Spleen (tissue), 11 donors: Measurements from ENCODE around the gene KCNQ1. TPM values are rescaled to one million over a fixed set of nuclear protein-coding genes. Genes with fewer than 3 reads are reported as not detected.

Experiments
- DNase-seq: peaks from one replicate; pipeline ENCODE4 v3.0.0-alpha.2; 2020
- H3K27ac ChIP-seq, 8 donors: fragments of 200-600 bp; sonication (generic) in 7 of 8; 1 replicate in 4 of 8; 2 replicates in 4 of 8; pipeline versions ENCODE4 v1.5.0 to v1.8.0; 2016 to 2021; ENCODE audit warnings: inconsistent platforms in 4 of 8, mild to moderate bottlenecking in 4 of 8, moderate library complexity in 1 of 8
- H3K27me3 ChIP-seq, 7 donors: fragments of 200-600 bp; sonication (generic) in 6 of 7; replicated peaks in 1 of 7; 1 replicate in 4 of 7; 2 replicates in 3 of 7; pipeline versions ENCODE4 v1.5.0 to v1.8.0; 2016 to 2021; ENCODE audit warnings: inconsistent platforms in 3 of 7, mild to moderate bottlenecking in 1 of 7
- H3K36me3 ChIP-seq, 6 donors: fragments of 200-600 bp; sonication (generic) in 5 of 6; 1 replicate in 4 of 6; 2 replicates in 2 of 6; pipeline versions ENCODE4 v1.5.0 to v1.8.0; 2016 to 2021; ENCODE audit warnings: inconsistent platforms in 2 of 6
- H3K4me1 ChIP-seq, 6 donors: fragments of 200-600 bp; sonication (generic) in 5 of 6; 1 replicate in 3 of 6; 2 replicates in 3 of 6; pipeline versions ENCODE4 v1.5.0 to v1.8.0; 2016 to 2021; ENCODE audit warnings: inconsistent platforms in 3 of 6
- H3K4me3 ChIP-seq, 8 donors: fragments of 200-600 bp; sonication (generic) in 7 of 8; 1 replicate in 4 of 8; 2 replicates in 4 of 8; pipeline versions ENCODE4 v1.5.0 to v1.8.0; 2016 to 2021; ENCODE audit warnings: inconsistent platforms in 4 of 8, mild to moderate bottlenecking in 4 of 8, moderate library complexity in 2 of 8
- H3K9me3 ChIP-seq, 8 donors: fragments of 200-600 bp; sonication (generic) in 7 of 8; 1 replicate in 4 of 8; 2 replicates in 4 of 8; pipeline versions ENCODE4 v1.5.0 to v1.8.0; 2016 to 2021; ENCODE audit warnings: inconsistent platforms in 4 of 8
- CTCF ChIP-seq, 11 experiments: fragments of 200-600 bp in 7 of 11; fragments of 450-650 bp in 4 of 11; sonication (generic) in 4 of 11; IDR thresholded peaks in 8 of 11; conservative IDR thresholded peaks in 3 of 11; 1 replicate in 7 of 11; 2 replicates in 4 of 11; pipeline versions ENCODE4 v1.4.0 to v1.8.0; 2016 to 2021; ENCODE audit warnings: antibody characterized with exemption in 11 of 11, inconsistent platforms in 4 of 11, mild to moderate bottlenecking in 1 of 11
- POLR2A ChIP-seq, 3 donors: fragments of 450-650 bp; IDR thresholded peaks; one replicate each; pipeline ENCODE4 v1.5.1; 2017; ENCODE audit warnings: antibody characterized with exemption in 3 of 3, mild to moderate bottlenecking in 1 of 3
- POLR2AphosphoS5 ChIP-seq, 3 donors: sonication (generic); formaldehyde crosslinking; IDR thresholded peaks; one replicate each; pipeline ENCODE4 v1.5.1; 2017; ENCODE audit warnings: antibody characterized with exemption in 3 of 3
- WGBS, 5 donors: extraction: QIAGEN DNeasy Blood & Tissue Kit in 3 of 5; methylation state at CpG; one replicate each; pipeline versions ENCODE4 v1.1.5 to v1.1.7; 2013 to 2018; 5-methylcytosine and 5-hydroxymethylcytosine counted together
- intact Hi-C: fragments of 100-400 bp; cut with DNase I; formaldehyde crosslinking; loops from one replicate; pipeline ENCODE4 v1.15.0; 2023; ENCODE audit warnings: low total_unique reads
- polyA plus RNA-seq, 3 donors: library from polyadenylated mRNA; stranded (reverse); fragments of 200-250 nt; gene quantifications; one replicate each; pipeline ENCODE4 v1.2.1, GENCODE V29; 2013
- total RNA-seq, 7 donors: library from RNA; depleted of rRNA in 3 of 7; stranded (reverse); fragments of >200 nt in 3 of 7; fragmentation: NEBNext Ultra II Directional in 4 of 7; extraction: Animal tissue kit (Norgen Biotek cat#: 25700) in 4 of 7; gene quantifications; one replicate each; pipeline versions ENCODE4 v1.1.0 to v1.2.1, GENCODE V29; 2016 to 2021
- donor health status: healthy with polysubstance abuse.
- donor health status: DM: no; HTN: no; CAD: no; lungs with moderate emphysema.
- donor health status: DM: no; HTN: no; CAD: no.
- donor health status: Bipolar disorder and iron deficiency.
- donor health status: healthy.
- donor health status: DM: no; HTN: no; CAD: no.
- donor health status: DM: yes; HTN: yes; CAD: no.

The KCNQ1 gene
- total and polyA plus RNA-seq, 10 donors: 3.3 to 21.6 (median 13.5) TPM

DNA sequence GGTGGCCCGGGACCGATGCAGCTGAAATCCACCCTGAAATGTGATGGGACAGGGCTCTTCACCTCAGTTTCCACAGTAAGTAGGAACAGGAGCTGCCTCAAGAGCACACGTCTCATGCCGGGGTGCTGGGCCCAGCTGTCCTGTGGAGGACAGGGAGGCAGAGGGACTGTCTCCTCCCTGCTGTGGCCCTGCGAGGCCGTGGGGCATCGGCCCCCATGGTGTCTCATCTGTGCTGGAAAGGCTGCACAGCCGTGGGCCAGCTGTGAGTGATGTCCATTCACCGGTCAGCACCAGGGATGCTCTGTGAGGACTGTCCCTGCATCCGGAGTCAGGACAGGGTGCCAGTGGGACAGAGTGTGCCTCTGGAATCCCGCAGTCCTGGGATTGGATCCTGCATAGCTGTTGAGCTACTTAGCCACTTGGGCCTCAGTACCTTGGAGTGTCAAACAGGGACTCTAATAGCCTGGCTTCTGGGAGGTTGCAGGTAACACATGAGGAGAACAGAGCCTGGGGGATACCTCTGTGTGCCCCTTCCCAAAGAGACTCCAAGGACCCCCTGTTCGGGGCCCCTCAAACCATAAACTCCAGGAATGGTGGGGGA lies 17.0 kb upstream of the KCNQ1 start:
- TF ChIP-seq POLR2A (IDR thresholded peaks at IDR 0.05) (no peak), POLR2AphosphoS5 (IDR thresholded peaks at IDR 0.05) (no peak), CTCF (IDR thresholded peaks at IDR 0.05 in 8 of 11, conservative IDR thresholded peaks at IDR 0.05 in 3 of 11) (no peak)
- intact Hi-C loops: loop anchor here (1.0 to 2.0 kb wide), 2 partner anchors 103 to 463 kb away; no protein-coding TSS in a partner anchor
- H3K36me3 ChIP-seq: no peaks in the 10 kb centered on the region
- H3K9me3 ChIP-seq: no peaks in the 10 kb centered on the region
- no peak overlapping the region for H3K27ac ChIP-seq
- no peak for DNase-seq
- H3K4me3 ChIP-seq: no peak overlapping the region
- no peaks in the 10 kb centered on the region for H3K4me1 ChIP-seq
- H3K27me3 ChIP-seq: peaks cover 0 to 19% (median 0%) of the 10 kb centered on the region in 7 donors
- WGBS, 5 donors: 53 to 74% (median 71%) methylated on average over 6 to 12 of the region's 12 CpGs

DNA sequence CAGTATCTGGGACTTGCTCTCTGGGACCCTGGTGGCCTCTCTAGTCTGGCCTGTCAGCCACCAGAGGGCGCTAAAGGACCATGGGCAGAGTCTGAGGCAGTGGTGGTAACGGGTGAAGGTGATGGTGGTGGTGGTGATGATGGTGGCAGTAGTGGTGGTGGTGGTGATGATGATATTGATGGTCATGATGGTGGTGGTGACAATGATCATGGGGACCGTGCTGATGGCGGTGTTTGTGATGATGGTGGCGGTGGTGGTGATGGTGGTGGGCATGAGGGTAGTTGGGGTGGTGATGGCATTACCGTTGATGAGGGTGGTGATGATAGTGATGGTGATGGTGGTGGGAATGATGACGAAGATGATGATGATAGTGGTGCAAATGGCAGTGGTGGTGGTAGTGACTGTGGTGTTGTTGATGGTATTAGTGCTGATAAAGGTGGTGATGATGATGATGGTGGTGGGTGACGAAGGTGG lies 16.4 kb upstream of the KCNQ1 start:
- WGBS, 5 donors: 50 to 64% (median 57%) methylated on average over 8 of the region's 8 CpGs
- no peaks in the 10 kb centered on the region for H3K4me1 ChIP-seq
- no peak overlapping the region for H3K27ac ChIP-seq
- peaks cover 0 to 17% (median 0%) of the 10 kb centered on the region in 7 donors for H3K27me3 ChIP-seq
- intact Hi-C loops: loop anchor here (1.0 to 2.0 kb wide), 2 partner anchors 103 to 462 kb away; no protein-coding TSS in a partner anchor
- DNase-seq: peak; percentile 95
- TF ChIP-seq POLR2A (IDR thresholded peaks at IDR 0.05): no peak
- TF ChIP-seq CTCF (IDR thresholded peaks at IDR 0.05 in 8 of 11, conservative IDR thresholded peaks at IDR 0.05 in 3 of 11): peak; percentile 87 to 100 (median 94)
- no peaks in the 10 kb centered on the region for H3K9me3 ChIP-seq
- H3K4me3 ChIP-seq: no peak overlapping the region
- no peaks in the 10 kb centered on the region for H3K36me3 ChIP-seq

DNA sequence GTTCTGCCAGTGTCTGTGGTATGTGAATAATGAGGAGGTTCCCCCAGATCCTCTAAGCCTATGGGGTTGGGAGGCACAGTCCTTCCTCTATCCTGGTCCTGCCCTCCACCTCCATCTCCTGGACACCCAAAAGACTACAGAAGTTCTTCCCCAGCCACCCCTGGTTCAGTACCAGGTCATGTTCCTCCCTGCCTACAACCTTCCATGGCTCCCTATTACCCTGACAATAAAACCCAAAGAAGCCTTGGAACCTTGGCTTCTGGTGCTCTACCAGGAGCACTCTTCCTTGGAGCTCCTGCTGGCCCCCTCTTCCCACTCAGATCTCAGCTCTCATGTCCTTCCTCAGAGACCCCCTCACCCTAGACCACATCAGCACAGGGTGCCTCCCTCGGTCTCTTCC lies 13.4 kb upstream of the KCNQ1 start:
- no peak overlapping the region for H3K27ac ChIP-seq
- H3K9me3 ChIP-seq: no peaks in the 10 kb centered on the region
- peaks cover 0 to 14% (median 0%) of the 10 kb centered on the region in 7 donors for H3K27me3 ChIP-seq
- TF ChIP-seq POLR2AphosphoS5 (IDR thresholded peaks at IDR 0.05) (no peak), CTCF (IDR thresholded peaks at IDR 0.05 in 8 of 11, conservative IDR thresholded peaks at IDR 0.05 in 3 of 11) (no peak), POLR2A (IDR thresholded peaks at IDR 0.05) (no peak)
- intact Hi-C loops: no loop called here
- 80 to 96% (median 87%) methylated on average over 1 of the region's 1 CpG for WGBS, 5 donors
- no peaks in the 10 kb centered on the region for H3K4me1 ChIP-seq
- DNase-seq: no peak
- no peak overlapping the region for H3K4me3 ChIP-seq
- H3K36me3 ChIP-seq: no peaks in the 10 kb centered on the region

- no peaks in the 10 kb centered on the region for H3K36me3 ChIP-seq
- no peaks in the 10 kb centered on the region for H3K4me1 ChIP-seq
- no peak overlapping the region for H3K4me3 ChIP-seq
- intact Hi-C loops: no loop called here
- TF ChIP-seq CTCF (IDR thresholded peaks at IDR 0.05 in 8 of 11, conservative IDR thresholded peaks at IDR 0.05 in 3 of 11) (no peak), POLR2AphosphoS5 (IDR thresholded peaks at IDR 0.05) (no peak), POLR2A (IDR thresholded peaks at IDR 0.05) (no peak)
- no peaks in the 10 kb centered on the region for H3K9me3 ChIP-seq
- no peak overlapping the region for H3K27ac ChIP-seq
- peaks cover 0 to 21% (median 0%) of the 10 kb centered on the region in 7 donors for H3K27me3 ChIP-seq
- peak; percentile 59 for DNase-seq
- WGBS, 5 donors: 75 to 87% (median 77%) methylated on average over 8 to 15 of the region's 15 CpGs
Measured at GRCh38 chr11:2432171-2432621, 12.6 kb upstream of the KCNQ1 start.
